ENCODE data around the gene STAT3. TPM values are rescaled to one million over a fixed set of nuclear protein-coding genes. Genes with fewer than 3 reads are reported as not detected.

STAT3 gene
- total and polyA plus RNA-seq, 2 of the 13 experiments (the other 11 are each of a cell fraction or from before 2014, with no cell fraction given) = 61.8 to 62.4 TPM

GRCh38 chr17:42388381-42389134 is at the start of gene STAT3 (continued):
- TF ChIP-seq ZSCAN9 (CRISPR knock-in tag; IDR thresholded peaks at IDR 0.05; ENCODE audit: borderline replicate concordance) = peak; percentile 99
- peak; percentile 76 for TF ChIP-seq KDM1A (CRISPR knock-in tag; IDR thresholded peaks at IDR 0.05)
- TF ChIP-seq ZFP36L1 (CRISPR knock-in tag; IDR thresholded peaks at IDR 0.05) = peak; percentile 95
- peak; percentile 100 for TF ChIP-seq ZMYM4 (CRISPR knock-in tag; IDR thresholded peaks at IDR 0.05)
- peak; percentile 94; the same call in 1 of the 2 replicates for TF ChIP-seq ZSCAN21 (CRISPR knock-in tag; IDR thresholded peaks at IDR 0.05; ENCODE audit: borderline replicate concordance)
- TF ChIP-seq RBM39 (IDR thresholded peaks at IDR 0.05; ENCODE audit: low read depth, low read length, poor library complexity, severe bottlenecking) = peak; percentile 91
- TF ChIP-seq, protein P1, sequence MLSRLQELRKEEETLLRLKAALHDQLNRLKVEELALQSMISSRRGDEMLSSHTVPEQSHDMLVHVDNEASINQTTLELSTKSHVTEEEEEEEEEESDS (CRISPR knock-in tag; IDR thresholded peaks at IDR 0.05; ENCODE audit: borderline replicate concordance) = peak; percentile 96
- TF ChIP-seq ZBTB1 (CRISPR knock-in tag; IDR thresholded peaks at IDR 0.05; ENCODE audit: borderline replicate concordance) = no peak
- peak; percentile 85; the same call in 1 of the 2 replicates for TF ChIP-seq ZBTB7B (CRISPR knock-in tag; IDR thresholded peaks at IDR 0.05)
- peak; percentile 95 for TF ChIP-seq THAP11 (CRISPR knock-in tag; IDR thresholded peaks at IDR 0.05)
- peak; percentile 87; the same call in 1 of the 2 replicates for TF ChIP-seq ZNF780A (CRISPR knock-in tag; IDR thresholded peaks at IDR 0.05)
- TF ChIP-seq, protein P2, sequence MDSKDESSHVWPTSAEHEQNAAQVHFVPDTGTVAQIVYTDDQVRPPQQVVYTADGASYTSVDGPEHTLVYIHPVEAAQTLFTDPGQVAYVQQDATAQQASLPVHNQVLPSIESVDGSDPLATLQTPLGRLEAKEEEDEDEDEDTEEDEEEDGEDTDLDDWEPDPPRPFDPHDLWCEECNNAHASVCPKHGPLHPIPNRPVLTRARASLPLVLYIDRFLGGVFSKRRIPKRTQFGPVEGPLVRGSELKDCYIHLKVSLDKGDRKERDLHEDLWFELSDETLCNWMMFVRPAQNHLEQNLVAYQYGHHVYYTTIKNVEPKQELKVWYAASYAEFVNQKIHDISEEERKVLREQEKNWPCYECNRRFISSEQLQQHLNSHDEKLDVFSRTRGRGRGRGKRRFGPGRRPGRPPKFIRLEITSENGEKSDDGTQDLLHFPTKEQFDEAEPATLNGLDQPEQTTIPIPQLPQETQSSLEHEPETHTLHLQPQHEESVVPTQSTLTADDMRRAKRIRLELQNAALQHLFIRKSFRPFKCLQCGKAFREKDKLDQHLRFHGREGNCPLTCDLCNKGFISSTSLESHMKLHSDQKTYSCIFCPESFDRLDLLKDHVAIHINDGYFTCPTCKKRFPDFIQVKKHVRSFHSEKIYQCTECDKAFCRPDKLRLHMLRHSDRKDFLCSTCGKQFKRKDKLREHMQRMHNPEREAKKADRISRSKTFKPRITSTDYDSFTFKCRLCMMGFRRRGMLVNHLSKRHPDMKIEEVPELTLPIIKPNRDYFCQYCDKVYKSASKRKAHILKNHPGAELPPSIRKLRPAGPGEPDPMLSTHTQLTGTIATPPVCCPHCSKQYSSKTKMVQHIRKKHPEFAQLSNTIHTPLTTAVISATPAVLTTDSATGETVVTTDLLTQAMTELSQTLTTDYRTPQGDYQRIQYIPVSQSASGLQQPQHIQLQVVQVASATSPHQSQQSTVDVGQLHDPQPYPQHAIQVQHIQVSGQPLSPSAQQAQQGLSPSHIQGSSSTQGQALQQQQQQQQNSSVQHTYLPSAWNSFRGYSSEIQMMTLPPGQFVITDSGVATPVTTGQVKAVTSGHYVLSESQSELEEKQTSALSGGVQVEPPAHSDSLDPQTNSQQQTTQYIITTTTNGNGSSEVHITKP (CRISPR knock-in tag; IDR thresholded peaks at IDR 0.05; ENCODE audit: low read depth) = peak; percentile 94
- TF ChIP-seq, protein P3, sequence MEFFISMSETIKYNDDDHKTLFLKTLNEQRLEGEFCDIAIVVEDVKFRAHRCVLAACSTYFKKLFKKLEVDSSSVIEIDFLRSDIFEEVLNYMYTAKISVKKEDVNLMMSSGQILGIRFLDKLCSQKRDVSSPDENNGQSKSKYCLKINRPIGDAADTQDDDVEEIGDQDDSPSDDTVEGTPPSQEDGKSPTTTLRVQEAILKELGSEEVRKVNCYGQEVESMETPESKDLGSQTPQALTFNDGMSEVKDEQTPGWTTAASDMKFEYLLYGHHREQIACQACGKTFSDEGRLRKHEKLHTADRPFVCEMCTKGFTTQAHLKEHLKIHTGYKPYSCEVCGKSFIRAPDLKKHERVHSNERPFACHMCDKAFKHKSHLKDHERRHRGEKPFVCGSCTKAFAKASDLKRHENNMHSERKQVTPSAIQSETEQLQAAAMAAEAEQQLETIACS (CRISPR knock-in tag; IDR thresholded peaks at IDR 0.05) = no peak
- no peak for TF ChIP-seq MBNL3 (CRISPR knock-in tag; conservative IDR thresholded peaks at IDR 0.05)
- no peak; the same call in 1 of the 2 replicates for TF ChIP-seq ZBTB46 (CRISPR knock-in tag; IDR thresholded peaks at IDR 0.05; ENCODE audit: borderline replicate concordance)
- TF ChIP-seq SKIL (CRISPR knock-in tag; IDR thresholded peaks at IDR 0.05; ENCODE audit: borderline replicate concordance) = 0 out of 2 replicates have a peak, but pooled peaks have one; percentile 32
- TF ChIP-seq ZSCAN31 (CRISPR knock-in tag; IDR thresholded peaks at IDR 0.05; ENCODE audit: low read depth) = peak; percentile 99
